HG03460 (cell line): Measurements from ENCODE around the gene RHOH.
"Not testable (repeated sequence)": the region's sequence is repeated elsewhere in the genome, so short reads cannot be mapped to it uniquely, and the experiment has no call there.

Experiments used
- ATAC-seq: cut with Tn5 transposase; IDR thresholded peaks from one replicate; pipeline ENCODE4 v1.9.1; 2021; ENCODE audit not compliant: unreplicated experiment

Gene RHOH

DNA sequence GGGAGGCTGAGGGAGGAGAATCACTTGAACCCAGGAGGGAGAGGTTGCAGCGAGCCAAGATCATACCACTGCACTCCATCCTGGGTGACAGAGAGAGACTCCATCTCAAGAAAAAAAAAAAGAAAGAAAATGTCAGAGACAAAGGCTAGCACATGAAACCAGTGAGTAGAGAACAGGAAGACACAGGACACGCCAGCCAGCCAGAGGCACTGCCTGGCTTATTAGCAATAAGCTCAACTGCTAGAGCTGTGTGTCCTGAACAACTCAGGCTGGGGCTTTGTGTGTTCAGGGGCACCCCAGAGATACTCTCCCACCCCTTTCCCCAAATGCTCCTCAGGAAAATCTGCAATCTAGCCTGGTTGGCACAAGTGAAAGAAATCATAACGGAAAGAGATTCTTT lies 60.0 kb downstream of the RHOH start:
- ATAC-seq: no peak

- no peak for ATAC-seq
These were observed 61.8 kb downstream of the RHOH start for GRCh38 chr4:40258627-40259026.

- no peak for ATAC-seq
These were observed 64.6 kb downstream of the RHOH start for GRCh38 chr4:40261231-40262076.

GRCh38 chr4:40262077-40262528 lies 65.3 kb downstream of the RHOH start:
- ATAC-seq: no peak

- no peak for ATAC-seq
These were observed 66.0 kb downstream of the RHOH start for GRCh38 chr4:40262861-40263260.

DNA sequence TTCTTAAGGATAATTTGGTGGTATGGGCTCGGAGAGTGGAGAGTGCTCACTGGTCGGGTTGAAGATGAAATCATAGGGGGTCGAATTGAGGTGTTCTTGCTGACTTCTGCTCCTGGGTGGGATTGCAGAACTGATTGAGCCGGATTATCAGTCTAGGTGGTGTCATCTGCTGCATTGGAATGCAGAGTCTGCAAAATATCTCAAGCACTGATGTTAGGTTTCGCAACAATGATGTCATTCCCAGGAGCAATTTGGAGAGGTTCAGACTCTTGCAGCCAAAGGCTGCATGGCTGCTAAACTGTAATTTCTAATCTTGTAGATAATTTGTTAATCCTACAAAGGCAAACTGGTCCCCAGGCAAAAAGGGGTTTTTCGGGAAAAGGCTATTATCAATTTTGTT lies 67.7 kb downstream of the RHOH start:
- no peak for ATAC-seq

DNA sequence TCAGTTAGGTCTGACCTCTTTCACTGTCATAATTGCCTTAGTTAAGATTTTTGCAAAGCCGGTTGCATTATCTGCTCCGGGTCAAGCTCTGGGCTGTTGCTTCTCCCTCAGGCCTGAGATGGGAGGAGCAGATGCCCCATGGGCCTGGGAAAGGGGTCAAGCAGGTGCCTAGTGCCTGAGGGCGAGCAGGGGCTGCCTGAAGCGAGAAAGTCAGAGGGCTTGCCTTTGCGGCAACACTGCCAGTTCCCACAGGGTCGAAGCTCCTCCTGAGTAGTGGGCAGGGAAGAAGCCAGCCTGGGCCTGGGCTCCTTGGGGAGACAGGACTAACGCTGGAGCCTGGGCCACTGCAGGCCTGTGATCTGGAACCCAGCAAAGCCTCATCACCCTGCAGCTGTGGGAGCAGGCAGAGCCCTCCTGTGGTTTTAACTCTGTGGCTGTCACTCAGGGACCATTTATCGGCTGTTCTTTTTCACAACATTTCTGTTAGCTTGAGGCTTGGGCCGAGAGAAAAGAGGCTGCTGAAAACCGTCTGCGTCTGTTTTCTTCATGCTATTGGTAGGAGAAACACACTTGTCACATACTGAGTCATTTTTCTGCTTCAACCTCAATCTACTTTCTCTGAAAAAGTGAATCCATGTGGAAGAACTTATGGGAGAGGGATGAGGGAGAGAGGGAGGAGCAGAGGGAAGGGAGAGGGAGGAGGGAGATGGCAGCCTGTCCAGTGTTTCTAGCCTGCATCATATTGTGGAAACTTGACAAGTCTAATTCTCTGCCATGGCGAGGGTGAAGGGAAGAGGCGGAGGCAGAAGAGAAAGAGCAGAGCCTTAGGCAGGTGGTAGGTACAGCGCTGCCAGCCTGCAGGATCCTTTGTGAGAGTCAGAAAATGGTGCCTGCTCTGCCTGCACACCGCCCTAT lies 68.4 kb downstream of the RHOH start:
- no peak for ATAC-seq

GRCh38 chr4:40265910-40266274 lies 69.1 kb downstream of the RHOH start:
- no peak for ATAC-seq

DNA sequence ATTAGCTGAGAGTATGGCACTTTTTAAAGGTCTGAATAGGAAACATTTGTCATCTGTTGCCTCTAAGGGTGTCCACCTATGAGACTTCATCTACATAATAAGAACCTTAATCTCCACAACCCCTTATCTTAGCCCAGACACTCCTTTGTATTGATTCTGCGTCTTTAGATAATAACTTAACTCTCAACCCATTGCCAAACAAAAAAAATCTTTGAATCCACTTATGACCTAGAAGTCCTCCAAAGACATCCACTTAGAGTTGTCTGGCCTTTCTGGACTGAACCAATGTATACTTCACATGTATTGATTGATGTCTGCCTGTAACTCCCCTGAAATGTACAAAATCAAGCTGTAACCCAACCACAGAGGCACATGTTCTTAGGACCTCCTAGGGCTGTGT lies 72.3 kb downstream of the RHOH start:
- no peak for ATAC-seq

DNA sequence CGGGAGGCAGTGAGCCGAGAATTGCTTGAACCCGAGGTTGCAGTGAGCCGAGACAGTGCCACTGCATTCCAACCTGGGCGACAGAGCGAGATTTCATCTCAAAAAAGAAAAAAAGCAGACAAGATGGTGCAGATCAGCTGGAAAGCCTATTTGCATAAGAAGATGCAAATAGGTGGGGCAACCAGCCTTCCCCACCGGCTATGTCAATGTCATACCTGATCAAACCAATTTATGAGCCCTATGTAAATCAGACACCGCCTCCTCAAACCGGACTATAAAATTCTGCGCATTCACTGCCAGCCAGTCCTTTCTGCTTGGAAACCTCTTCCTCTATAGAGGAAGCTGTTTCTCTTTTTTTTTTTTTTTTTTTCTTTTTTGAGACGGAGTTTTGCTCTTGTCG lies 73.8 kb downstream of the RHOH start:
- ATAC-seq: no peak

DNA sequence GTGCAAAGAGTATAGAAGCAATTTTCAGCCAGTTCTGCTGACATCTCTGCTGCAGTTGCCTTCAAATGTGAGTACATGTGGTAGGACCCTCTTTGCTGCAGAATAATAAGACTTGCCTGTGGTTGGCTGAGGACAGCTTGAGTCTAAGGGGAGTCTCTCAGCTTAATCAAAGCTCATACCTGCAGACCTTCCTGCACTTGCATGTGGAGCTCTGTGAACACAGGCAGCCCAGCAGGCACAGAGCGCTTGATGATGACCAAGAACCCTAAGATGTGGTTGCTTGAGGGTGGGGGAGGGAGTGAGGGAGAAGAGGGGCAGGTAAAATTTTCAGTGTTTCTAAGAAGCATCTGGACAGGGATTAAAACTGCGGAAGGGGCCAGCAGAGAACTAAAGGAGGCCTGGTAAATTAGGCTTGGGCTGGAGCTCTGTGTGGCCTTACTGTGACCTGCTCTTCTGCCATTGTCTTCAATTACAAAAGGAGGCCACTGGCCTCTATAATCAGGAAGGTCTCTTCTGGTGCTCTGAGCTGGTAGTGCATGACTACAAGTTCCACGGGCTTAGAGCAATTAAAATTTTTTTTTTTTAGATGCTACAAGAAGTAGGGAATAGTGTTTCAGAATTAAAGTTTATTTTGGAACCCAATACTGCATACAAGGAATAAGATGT lies 78.4 kb downstream of the RHOH start:
- ATAC-seq: no peak

DNA sequence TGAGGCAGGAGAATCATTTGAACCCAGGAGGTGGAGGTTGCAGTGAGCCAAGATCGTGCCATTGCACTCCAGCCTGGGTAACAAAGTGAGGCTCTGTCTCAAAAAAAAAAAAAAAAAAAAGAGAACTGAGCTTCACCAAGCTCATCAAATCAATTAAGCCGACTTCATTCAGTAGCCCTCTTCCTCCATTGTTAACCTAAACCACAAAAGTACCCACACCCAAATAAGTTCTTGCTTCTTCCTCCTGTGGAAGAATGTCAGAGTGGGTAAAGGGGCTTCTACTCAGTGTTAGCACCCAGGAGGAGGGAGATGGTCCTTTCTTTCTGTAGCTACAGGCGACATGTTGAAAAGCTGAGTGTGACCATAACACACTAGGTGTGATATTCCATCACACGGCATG lies 79.7 kb downstream of the RHOH start:
- no peak for ATAC-seq

DNA sequence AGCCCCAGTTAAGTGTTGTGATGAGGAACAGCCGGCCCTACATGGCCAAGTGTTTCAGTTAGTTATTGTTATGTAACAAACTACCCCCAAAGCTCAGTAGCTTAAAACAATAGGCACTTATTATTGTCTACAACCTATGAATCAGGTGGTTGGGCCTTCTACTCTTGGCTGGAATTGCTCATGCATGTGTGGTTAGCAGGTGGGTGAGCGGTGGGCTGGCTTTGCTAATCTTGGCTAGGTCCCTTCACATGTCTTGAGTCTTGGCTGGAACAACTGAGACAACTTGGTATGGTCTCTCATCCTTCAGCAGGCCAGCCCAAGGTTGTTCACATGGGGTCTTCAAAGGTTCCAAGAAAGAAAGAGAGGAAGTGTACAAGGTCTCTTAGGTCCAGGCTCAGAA lies 83.8 kb downstream of the RHOH start:
- no peak for ATAC-seq

GRCh38 chr4:40281099-40281498 lies 84.3 kb downstream of the RHOH start:
- ATAC-seq: no peak

- no peak for ATAC-seq
These were observed 85.1 kb downstream of the RHOH start for GRCh38 chr4:40281913-40282312.

GRCh38 chr4:40282857-40283256 lies 86.0 kb downstream of the RHOH start:
- not testable (repeated sequence) for ATAC-seq

DNA sequence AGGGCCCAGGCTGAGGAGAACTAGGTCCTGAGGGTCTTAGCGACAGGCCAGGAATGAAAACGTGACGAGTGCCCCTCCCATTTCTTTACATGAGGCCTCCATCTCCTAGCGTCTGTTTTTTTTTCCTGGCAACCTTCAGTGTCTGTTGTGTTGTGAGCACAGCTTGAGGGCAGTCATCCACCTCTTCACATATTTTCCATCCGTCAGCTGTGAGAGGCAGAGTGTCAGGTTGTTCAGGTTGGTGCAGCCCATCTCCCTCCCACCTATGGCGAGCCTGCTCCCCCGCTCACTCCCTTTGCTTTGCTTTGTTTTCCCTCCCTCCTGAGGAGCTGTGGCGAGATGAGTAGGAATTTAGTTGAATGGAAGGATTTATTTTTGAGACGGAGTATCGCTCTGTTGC lies 86.6 kb downstream of the RHOH start:
- no peak for ATAC-seq

DNA sequence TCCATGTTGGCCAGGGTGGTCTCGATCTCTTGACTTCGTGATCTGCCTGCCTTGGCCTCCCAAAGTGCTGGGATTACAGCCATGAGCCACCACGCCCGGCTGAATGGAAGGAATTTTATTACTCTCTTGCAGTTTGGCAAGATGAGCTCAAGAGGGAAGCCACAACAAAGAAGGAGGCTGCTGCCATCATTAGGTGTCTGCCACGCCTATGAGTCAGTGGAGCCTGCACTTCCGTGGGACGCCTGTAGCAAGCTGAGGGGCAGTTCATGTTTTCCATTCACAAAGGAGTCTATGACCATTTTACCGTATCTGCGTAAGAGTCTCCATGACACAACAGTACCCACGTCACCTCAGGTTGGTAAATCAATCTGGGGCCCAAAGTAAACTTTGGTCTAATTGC lies 87.1 kb downstream of the RHOH start:
- no peak for ATAC-seq

DNA sequence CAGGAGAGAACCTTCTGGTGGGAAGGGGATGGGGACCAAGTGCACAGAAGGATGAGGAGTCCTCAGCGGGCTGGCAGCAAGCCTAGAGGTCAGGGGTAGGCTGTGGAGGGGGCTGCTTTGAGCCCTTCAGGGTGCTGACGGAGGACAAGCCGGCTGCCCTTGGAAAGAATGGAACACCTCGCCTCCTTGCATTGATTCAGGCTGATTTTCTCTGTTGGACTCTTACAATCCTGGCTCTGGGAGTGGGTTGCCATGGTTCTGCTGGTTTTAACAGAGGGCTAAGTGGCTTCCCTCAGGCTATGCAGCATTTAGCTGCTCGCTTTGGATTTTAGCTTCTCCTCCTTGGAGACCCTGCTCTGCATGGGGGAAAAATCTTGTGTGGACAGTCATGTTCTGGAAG lies 88.9 kb downstream of the RHOH start:
- no peak for ATAC-seq

DNA sequence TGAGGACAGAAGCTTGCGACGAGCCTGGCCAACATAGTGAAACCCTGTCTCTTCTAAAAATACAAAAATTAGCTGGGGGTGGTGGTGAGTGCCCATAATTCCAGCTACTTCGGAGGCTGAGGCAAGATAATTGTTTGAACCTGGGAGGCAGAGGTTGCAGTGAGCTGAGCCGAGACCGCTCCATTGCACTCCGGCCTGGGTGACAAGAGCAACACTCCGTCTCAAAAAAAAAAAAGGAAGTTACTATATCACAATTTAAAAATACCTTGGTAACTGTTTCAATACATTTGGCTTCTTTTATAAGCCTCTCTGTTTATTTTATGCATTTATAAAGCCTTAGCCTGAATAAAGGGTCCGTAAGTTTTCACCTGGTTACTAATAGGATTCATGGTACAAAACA lies 91.7 kb downstream of the RHOH start:
- no peak for ATAC-seq

GRCh38 chr4:40289366-40290188 lies 92.7 kb downstream of the RHOH start:
- ATAC-seq: peak; percentile 64
